ENCODE data around the gene SPRYD4.

The SPRYD4 gene

GRCh38 chr12:56520506-56520905 lies 52.1 kb downstream of the SPRYD4 start:
- no peak for DNase-seq (ENCODE audit: low read depth in 2 of 3, low spot score in 2 of 3)

DNA sequence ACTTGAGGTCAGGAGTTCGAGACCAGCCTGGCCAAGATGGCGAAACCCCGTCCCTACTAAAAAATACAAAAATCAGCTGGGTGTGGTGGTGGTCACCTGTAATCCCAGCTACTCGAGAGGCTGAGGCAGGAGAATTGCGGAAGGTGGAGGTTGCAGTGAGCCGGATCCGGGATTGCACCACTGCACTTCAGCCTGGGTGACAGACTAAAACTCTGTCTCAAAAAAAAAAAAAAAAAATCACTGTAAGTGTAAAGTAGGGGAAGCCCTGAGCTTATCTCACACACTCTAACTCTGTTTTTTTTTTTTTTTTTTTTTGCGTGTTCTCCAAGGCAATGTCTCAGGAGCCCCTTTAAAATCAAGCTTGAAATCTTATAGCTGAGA lies 52.8 kb downstream of the SPRYD4 start:
- no peak for DNase-seq (ENCODE audit: low read depth in 2 of 3, low spot score in 2 of 3)

GRCh38 chr12:56521590-56522371 lies 53.4 kb downstream of the SPRYD4 start, which contains the start of gene RBMS2:
Gene RBMS2 (plus strand): TSS chr12:56521820. CDS start chr12:56522024, 204 bp downstream.
- no peak for DNase-seq (ENCODE audit: low read depth in 2 of 3, low spot score in 2 of 3)

DNA sequence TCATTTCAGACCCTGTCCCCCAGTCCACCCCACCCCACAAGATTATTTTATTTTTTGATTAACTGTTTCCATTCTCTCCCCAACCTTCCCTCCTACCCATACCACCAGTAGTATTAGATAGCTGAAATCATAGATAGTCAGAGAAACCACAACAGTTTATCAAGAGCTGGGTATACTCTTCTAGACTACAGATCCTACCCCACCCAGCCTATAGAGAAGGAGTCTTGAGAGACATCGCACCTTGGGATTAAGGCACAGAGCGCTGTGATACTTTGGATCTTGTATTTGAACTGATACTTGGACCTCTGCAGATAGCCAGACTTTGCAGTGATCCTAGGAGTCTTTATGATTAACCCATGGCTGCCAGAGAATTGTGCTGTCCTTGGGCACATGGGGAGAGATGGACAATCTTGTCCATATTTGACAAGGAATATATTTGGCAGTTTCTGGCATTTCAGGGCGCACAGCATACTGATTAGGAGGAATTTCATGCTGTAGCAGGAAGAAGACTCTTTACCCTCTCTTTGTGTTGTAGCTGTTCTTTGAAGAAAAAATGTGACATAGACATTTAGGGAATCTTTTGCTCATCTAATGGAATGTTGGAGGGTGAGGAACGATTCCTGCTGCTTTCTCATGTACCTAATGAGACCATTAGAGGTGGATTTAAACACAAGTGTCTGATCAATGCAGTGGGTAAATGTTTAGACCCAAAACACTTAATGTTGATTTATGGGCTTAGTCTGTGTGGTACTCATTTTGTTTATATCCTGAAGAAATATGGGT lies 54.2 kb downstream of the SPRYD4 start:
- DNase-seq (ENCODE audit: low read depth in 2 of 3, low spot score in 2 of 3): no peak

GRCh38 chr12:56528846-56529245 lies 60.5 kb downstream of the SPRYD4 start:
- no peak for DNase-seq (ENCODE audit: low read depth in 2 of 3, low spot score in 2 of 3)
